Urothelium cell line (cell line): Measurements from ENCODE around the gene CHRM5.
"Not testable (repeated sequence)": the region's sequence is repeated elsewhere in the genome, so short reads cannot be mapped to it uniquely, and the experiment has no call there.

ENCODE experiments used
- DNase-seq: peaks from one replicate; pipeline ENCODE4 v3.0.0; 2011; ENCODE audit warnings: low spot score, mixed read lengths
- FAIRE-seq: peaks from 2 replicates; lab custom pipeline; 2011; peaks lifted over from hg19 to GRCh38; lab: Jason Lieb, UNC

CHRM5 gene

DNA sequence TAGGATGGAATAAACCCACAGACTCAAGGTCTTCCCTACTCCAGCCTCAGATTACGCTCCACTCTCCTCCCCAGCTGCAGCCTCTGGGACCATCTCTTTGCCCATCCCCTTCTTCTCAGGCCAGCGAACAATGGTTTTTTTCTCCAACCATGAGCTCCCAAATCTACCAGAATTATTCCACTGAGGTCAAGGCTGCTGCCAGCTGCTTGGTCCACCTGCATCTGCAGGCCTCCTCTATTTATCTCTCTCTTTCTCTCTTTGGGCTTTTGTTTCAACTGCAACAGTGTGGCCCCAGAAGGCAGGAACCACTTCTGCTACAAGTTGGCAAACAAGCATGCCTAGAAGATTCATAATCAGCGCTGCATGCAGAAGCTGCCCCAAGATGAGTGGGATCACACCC lies 19.1 kb downstream of the CHRM5 start:
- DNase-seq (no peak), FAIRE-seq (no peak)

DNA sequence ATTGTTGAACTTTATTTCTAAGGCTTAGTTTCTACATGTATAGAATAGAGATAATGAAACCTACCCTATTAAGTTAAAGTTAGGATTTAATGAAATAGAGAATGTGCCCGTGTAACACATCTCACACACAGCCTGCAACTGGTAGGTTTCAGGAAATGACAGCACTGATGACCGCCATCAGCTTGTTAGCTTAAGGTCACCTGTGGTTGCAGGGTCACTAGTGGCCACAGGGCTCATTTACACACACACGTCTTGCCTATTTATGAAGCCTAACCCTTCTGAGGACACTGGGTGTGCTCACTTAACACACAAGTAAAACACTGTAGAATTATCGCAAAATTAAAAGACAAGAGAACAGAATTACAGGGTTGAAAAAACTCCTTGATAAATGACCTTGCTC lies 20.1 kb downstream of the CHRM5 start:
- DNase-seq, result no peak

DNA sequence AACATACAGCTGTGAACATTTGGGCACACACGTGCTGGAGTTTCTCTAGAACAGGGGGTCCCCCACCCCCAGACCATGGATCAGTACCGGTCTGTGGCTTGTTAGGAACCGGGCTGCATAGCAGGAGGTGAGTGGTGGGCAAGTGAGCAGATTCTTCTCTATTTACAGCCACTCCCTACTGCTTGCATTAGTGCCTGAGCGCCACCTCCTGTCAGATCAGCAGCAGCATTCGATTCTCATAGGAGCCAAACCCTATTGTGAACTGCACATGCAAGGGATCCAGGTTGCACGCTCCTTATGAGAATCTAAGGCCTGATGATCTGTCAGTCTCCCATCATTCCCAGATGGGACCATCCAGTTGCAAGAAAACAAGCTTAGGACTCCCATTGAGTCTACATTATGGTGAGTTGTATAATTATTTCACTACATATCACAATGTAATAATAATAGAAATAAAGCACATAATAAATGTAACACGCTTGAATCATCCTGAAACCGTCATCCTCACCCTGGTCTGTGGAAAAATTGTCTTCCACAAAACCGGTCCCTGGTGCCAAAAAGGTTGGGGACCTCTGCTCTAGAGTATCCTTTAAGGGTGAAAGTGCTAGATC lies 25.8 kb downstream of the CHRM5 start:
- FAIRE-seq (peak; percentile 87), DNase-seq (no peak)

More for the DNA sequence above, 20.1 kb downstream of the CHRM5 start:
- no peak for FAIRE-seq

DNA sequence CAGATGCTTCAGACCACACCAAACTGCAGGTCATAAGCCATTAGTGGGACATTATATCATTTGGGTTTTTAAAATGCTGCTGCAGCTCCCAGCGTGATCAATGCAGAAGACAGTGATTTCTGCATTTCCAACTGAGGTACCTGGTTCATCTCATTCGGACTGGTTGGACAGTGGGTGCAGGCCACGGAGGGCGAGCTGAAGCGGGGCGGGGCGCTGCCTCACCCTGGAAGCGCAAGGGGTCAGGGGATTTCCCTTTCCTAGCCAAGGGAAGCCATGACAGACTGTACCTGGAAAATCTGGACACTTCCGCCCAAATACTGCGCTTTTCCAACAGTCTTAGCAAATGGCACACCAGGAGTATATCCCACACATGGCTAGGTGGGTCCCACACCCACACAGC lies 27.4 kb downstream of the CHRM5 start:
- not testable (repeated sequence) for DNase-seq, FAIRE-seq

DNA sequence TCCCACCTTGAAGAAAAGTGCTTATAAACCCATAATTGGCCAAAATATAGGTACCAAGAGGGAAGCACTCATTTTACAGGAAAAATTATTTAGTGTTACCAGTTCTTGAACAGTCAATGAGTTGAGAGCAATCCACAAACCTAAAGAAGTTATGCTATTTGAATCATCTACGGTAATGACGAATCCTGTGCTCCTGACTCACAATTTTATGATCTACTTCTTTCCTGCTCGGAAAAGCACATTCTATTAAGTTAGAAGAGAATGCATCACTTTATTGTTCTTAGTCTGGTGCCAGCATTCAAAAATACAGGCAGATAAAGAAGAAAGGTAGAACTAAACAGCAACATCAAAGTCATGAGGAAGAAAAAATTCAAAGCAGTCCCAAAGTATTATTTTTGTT lies 33.2 kb downstream of the CHRM5 start:
- no peak for FAIRE-seq
- DNase-seq, result no peak

DNA sequence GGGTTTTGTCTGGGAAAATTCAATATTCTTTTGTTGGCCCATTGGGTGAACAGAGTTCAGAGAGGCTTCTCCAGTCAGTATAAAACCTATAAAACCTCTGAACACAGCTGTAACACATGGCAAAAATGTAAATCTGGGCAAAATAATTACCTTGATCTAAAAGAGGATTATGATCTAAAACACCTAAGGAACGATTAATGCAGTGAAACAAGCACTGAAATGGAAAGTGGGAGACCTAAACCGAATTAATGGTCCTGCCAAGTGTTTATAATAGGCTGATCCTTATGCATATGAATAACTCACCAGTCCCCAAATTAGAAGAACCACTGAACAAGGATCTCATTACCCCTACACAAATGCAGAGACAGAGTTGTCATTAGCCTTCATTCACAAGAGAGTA lies 38.1 kb downstream of the CHRM5 start:
- DNase-seq, result no peak
- FAIRE-seq, result no peak

DNA sequence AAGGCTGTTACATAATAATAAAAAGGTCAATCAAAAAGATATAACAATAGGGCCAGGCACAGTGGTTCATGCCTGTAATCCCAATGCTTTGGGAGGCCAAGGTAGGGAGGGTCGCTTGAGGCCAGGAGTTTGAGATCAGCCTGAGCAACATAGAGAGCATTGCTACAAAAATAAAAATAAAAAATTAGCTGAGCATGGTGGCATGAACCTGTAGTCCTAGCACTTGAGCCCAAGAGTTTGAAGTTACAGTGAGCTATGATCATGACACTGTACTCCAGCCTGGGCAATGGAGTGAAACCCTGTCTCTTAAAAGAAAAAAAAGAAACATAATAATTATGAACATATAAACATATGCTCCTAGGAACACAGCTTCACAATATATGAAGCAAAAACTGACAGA lies 41.4 kb downstream of the CHRM5 start:
- DNase-seq (no peak), FAIRE-seq (no peak)

DNA sequence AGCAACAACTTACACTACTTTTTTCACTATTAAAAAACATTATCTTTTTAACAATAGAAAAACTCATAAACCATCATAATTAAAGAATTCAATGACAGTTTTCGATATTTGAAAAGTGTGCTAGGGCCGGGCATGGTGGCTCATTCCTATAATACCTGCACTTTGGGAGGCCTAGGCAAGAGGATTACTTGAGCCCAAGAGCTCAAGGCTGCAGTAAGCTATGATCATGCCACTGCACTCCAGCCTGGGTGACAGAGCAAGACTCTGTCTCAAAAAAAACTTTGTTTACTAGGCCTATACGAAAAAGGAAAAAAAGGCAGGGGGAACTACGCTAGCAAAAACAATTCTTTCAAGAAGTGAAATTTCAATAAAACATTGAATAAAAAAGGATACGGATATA lies 42.6 kb downstream of the CHRM5 start:
- FAIRE-seq (no peak), DNase-seq (no peak)

DNA sequence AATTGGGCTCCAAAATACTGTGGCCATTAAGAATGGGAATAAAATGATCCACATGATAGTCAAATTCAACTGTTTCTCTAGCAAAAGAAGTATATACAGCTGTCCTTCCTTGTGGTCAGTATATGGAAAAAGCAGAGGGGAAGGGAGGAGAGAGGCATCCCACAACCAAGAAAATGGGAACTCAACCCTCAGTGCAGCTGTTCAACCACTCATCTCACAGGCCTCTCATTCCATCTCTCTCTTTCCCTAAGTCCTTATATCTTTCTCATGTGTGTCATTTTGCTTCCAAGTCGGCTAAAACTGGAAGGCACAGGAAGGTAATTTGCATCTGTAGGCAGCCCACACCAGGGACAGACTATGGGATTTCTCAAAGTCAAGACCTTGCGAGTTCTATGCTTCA lies 43.2 kb downstream of the CHRM5 start:
- FAIRE-seq, result no peak
- no peak for DNase-seq

DNA sequence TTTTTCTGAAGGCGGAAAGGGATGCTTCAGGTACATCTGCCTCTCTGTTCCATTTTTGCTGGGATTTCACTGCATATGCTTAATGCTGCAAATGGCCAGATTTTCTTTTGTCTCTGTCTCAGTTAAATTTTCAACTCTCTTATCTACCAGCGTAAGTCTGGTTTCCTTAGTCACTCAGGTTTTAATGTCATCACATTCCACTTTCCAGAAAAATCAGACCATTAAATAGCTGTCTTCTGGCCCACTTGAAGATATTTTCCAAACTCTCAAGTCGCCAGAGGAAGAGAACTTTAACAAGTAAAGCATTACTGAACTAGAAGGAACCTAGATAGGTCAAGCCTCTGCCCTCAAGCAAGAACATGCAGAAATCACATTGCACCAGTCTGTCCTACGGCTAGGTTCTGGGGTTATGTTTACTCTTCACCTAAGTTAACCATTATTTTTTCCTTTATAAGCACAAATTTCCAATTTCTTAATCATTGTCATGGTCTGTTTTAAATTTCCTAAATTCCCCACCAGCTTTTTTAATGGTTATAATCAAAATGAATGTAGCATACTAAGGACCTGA lies 44.2 kb downstream of the CHRM5 start:
- no peak for FAIRE-seq
- no peak for DNase-seq

DNA sequence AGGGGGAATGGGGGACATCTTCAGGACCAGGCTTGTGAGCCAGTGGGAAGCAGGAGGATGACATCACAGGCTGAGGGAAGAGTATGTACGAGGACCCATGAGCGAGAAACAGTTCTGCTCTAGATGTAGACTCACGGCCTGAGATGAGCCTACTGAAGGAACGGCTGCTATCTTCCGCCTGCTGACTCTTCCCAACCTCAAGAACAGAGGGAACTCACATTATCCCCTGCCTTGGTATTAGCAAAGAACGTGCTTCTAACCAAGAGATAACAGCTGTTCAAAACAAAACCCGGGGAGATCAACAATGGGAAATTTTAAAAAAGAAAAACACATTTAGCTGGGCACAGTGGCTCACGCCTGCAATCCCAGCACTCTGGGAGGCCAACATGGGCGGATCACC lies 45.4 kb downstream of the CHRM5 start:
- FAIRE-seq (no peak), DNase-seq (no peak)

DNA sequence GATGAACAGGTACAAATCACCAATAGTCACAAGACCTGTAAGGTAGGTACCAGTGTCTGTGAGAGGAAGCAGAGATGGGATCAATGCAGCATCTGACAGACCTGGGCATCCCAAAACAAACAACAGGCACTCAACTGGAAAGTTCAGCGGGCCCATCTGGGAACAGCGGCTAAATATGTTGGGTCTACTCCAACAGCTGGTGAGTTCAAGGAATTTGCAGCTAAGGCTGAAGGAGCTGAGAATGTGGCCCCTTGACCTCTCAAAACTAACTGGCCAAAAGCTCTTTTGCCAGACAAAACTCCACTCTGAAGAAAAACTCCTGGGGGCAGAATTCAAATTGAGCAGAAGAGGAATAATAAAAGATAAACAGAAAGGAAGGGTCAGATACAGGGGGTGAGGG lies 46.3 kb downstream of the CHRM5 start:
- FAIRE-seq (no peak), DNase-seq (no peak)

DNA sequence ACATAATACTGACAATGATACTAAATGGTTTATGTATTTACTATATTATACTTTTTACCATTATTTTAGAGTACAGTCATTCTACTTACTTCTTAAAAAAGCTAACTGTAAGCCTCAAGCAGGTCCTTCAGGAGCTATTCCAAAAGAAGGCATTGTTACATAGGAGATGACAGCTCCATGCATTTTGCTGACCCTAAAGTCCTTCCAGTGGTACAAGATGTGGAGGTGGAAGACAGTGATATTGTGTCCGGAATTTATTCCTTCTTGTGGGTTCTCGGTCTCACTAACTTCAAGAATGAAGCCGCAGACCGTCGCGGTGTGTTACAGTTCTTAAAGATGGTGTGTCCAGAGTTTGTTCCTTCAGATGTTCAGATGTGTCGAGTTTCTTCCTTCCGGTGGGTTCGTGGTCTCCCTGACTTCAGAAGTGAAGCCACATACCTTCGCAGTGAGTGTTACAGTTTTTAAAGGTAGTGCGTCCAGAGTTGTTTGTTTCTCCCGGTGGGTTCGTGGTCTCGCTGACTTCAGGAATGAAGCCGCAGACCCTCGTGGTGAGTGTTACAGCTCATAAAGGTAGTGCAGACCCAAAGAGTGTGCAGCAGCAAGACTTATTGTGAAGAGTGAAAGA lies 49.8 kb downstream of the CHRM5 start:
- DNase-seq, result no peak
- no peak for FAIRE-seq

DNA sequence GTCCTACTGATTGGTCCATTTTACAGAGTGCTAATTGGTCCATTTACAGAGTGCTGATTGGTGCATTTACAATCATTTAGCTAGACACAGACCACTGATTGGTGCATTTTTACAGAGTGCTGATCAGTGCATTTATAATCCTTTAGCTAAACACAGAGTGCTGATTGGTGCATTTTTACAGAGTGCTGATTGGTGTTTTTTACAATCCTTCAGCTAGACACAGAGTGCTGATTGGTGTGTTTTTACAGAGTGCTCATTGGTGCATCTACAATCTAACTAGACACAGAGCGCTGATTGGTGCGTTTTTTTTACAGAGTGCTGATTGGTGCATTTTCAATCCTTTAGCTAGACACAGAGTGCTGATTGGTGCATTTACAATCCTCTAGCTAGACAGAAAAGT lies 50.4 kb downstream of the CHRM5 start:
- not testable (repeated sequence) for FAIRE-seq, DNase-seq

DNA sequence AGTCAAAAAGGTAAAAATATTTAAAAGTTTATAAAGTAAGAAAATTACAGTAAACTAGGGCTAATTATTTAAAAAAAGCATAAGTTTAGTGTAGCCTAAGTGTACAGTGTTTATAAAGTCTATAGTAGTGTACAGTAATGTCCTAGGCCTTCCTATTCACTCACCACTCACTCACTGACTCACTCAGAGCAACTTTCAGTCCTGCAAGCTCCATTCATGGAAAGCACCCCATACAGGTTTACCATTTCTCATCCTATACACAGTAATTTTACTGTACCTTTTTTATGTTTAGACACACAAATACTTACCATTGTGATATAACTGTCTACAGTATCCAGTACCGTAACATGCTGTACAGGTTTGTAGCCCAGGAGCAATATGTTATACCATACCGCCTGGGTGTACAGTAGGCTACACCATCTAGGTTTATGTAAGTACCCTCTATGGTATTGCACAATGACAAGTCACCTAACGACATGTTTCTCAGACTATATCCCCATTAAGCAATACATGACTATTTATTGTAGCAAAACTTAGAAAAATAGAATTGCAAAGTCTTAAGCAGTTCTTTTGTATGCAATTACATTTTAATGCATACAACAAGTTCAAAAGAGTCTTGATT lies 51.2 kb downstream of the CHRM5 start:
- DNase-seq, result no peak
- no peak for FAIRE-seq

DNA sequence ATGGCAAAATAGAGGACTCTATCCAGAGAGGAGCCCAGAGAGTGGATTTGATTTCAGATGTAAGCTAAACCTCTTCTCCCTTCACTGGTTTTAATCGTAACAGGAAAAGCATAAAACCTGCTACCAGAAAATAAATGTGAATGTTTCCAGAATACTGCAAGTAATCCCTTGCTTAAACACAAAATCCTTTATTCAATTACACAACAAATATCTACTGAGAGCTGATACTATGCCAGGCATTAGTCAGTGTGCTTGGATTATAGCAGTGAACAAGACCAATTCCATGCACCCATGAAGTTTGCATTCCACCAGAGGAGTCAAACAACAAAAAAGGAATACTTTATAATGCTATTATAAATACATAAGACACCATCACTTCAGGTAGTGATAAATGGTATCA lies 55.6 kb downstream of the CHRM5 start:
- no peak for DNase-seq

DNA sequence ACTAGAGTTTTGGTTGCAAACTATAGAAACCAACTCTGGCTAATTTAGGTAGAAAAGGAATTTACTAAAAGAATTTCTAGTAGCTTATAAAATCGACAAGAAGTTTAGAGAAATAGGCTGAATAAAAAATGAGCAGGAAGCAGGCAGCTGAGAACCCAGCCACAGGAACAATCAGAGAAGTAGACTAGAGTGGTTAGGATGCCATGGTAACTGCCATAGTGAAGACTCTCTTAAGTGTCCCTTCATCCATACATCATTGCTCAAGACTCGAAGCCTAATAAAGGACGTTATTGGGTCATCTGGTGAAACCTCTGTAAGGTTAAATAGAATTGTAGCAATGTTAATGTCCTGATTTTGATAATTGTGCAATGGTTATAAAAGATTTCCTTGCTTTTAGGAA lies 57.0 kb downstream of the CHRM5 start:
- no peak for FAIRE-seq
- no peak for DNase-seq

More for the DNA sequence above, 55.6 kb downstream of the CHRM5 start:
- FAIRE-seq, result no peak

DNA sequence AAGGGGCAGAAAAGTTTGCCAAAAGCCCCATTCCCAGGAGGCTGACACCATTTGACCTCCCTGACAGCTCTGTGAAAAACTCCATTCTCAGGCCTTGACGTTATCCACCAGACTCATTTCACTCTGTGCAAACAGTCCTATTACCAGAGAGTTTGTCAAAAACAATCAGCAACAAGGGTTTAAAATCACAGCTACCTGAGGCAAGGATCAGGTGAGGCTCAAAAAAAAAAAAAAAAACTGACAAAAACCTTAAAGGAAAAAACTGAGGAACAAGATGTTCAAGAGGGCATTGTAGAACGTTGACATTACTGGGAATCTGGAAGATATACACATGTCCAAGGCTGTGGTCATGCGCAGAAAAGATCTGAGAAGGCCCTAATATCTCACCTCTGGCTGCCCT lies 59.3 kb downstream of the CHRM5 start:
- no peak for DNase-seq
- no peak for FAIRE-seq

DNA sequence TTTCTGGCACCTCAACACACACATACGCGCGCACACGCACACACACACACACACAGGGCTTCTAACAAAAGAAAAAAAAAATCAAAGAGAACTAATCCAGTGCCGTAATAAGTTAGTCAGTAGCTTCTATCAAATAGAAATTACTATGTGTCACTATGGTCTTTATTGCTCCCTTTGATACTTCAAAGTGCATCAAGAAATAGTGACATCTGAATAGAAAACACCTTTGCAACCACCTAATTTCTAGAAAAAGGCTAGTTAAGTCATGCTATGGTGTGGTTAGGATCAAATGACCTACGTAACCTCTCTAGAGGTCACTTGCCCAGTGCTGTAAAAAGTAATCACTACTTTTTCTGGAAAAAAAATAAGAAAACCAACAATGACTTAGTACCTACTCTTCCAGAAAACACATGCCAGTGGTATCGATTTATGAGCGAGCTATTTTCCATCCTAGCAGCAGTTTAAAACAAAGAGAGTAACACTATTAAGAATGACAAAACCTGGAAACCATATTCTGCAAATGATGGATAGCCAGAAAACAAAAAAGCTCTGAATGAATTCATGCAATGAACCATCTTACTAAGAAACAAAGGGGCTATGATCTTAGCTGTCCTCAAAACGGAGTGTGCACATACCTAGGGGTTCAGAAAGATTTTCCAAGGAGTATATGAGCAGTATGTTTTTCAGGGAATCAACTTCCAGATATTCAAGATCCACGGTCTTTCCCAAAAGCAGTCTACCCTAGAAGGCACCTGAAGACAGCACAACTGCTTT lies 63.9 kb downstream of the CHRM5 start:
- no peak for DNase-seq
- no peak for FAIRE-seq

DNA sequence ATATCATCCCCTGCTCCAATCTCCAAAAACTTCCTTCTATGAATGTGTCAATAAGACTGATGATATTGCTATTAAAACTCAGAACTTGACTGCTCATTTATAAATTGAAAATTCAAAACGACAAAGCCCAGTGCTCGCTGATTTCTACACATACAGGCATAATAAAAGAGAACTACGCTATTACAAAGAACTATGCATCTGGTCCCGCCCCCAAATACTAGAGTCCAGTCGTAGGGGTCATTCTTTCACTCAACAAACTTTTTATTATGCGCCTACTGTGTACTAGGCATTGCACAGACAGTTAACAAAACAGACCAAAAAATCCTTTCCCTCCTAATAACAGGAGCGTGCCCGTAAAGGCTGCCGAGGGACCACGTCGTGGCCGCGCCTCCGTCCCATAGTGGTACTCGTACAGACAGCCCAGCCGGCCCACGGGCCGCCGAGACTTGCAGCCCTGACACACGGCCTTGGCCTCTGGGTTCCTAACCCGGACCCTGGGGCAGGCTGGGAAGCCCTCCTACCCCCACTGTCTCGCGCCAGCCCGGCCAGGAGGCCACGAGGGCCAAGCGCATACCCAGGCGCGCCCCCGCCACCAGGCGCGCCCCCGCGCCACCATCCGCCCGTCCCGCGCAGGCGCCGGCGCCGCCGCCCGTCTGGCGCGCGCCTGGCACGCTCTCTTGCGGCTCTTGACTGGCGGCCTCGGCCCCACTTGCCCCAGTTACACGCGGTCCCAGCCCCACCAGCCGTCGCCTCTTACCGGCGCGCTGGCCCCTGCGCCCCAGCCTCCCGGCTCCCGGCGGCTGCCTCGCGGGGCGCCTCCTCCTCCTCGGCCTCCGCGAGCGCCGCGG lies 70.0 kb downstream of the CHRM5 start:
- DNase-seq (peak; percentile 87), FAIRE-seq (no peak)
